RKO (cell line): ENCODE data around the gene GNAQ.

Source experiments
- DNase-seq: peaks from one replicate; pipeline ENCODE4 v3.0.0-alpha.2; 2016; ENCODE audit warnings: low spot score

GNAQ gene

GRCh38 chr9:78031893-78032729 lies 500 bp upstream of the GNAQ start:
- peak; percentile 88 for DNase-seq

DNA sequence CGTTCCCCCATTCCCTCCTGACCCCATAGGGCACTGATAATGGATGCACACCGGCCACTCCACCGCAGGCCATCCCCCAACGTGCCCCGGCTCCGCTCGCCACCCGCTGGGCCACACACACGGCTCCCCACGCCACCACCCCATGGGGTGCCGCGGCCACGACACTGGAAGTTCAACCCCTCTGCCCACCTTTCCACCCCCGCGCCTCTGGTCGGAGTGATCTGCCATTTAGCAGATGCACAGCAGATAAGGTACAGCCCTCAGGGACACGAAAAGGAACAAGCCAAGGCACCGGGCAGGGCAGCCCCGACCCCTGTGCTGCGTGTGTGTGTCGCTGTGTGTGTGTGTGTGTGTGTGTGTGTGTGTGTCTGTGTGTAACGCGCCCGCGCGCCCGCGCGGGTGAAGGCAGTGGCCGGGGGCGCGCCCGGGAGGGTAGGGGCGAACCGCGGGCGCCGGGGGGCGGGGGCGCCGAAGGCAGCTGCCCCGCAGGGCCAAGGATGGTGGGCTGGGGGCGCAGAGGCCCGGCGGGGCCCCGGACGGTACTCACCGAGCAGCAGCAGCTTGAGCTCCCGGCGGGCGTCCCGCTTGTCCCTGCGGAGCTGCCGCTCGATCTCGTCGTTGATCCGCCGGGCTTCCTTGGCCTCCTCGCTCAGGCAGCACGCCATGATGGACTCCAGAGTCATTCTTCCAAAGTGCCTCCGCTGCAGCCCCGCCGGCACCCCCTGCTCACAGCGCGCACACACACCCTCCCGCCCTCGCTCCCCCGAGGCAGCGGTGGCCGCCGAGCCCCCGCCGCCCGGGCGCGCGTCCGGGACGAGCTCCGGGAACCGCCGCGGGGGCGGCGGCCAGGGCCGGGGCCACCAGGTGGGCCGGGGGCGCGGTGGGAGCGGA lies 813 bp downstream of the GNAQ start:
- DNase-seq: peak; percentile 53

DNA sequence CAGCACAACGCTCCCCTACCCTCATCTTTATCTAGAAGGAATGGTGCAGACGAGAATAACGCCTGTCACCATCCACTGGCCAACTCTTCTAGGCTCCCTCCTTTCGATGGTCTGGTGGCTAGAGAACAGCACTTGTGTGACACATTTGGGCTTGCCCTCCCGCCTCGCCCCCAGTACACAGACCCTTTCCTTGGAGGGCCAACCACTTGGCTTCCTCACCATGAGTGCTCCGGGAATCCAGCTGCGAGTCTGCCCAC lies 1.4 kb downstream of the GNAQ start:
- DNase-seq: peak; percentile 48

GRCh38 chr9:78029551-78030295 lies 1.9 kb downstream of the GNAQ start:
- peak; percentile 30 for DNase-seq

DNA sequence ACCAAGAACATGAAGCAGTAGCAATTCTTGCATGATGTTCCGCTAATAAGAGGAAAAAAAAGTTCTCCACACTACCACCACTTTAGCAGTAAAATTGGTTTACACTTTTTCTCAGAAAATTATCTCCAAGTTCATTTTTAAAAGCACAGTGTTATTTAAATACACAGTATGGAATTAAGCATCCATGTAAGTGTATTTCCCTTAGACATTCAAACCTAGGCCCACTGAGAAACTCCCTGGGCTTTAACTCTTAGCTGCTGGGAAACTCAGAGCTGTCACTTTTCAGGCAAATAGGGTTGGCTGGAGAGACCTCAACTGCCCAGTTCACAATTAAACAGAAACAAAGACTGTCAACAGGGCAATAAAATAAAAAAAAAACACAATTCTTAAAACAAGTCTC lies 2.7 kb downstream of the GNAQ start:
- no peak for DNase-seq

DNA sequence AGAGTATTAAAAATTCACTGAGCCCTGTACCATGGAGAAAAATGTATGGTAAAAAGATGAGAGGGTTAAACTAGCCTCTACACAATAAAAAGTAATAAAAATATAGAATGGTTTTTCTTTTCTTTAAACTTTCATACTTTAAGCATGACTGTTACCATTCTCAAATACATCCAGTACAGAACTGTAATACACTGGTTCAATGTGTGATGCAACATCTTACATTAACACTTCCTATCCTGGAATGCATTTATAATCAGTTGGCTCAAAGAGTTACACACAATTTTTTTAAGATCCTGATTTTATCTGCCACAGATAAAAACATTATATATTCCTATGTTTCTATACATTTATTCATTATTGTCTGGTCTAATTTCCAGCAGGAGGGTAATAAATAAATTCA lies 4.7 kb downstream of the GNAQ start:
- DNase-seq: no peak

DNA sequence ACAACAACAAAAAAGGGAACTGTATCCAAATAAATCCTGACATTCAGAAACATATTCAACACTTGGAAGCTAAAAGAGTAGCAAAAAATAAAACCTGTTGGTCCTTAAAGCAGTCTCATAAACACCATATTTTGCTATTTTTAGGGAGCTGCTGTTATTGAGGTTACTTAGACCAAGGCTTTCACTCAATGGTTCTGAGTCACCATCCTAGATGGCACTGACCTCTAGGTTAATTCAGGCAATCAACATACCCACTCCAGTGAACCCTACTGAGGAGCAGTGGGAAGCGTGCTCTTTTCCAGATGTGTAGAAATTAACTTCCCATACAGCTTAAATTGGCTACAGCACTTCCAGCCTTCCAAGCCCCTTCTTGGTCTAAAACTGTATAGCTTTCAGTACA lies 5.2 kb downstream of the GNAQ start:
- no peak for DNase-seq

- DNase-seq: no peak
Measured at GRCh38 chr9:78025186-78025585, 6.4 kb downstream of the GNAQ start.

GRCh38 chr9:78023003-78023741 lies 8.4 kb downstream of the GNAQ start:
- no peak for DNase-seq

DNA sequence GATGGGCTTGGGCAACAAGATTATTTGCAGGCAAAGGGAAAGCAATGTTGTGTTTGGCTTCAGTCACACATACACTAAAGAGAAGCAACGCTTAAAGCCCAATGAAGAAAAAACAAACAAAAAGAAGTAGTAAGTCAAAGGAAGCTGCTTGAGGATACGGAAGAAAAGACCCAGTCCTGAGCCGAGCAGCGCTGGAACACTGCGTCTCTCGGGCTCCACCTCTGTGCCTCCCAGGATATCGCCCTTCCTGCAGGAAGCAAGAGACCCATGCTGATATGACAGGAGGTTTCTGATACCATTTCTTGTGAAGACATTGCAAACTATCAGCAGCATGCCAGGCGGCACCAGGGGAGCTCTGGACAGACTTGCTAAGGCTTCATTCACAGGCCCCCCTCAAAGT lies 9.9 kb downstream of the GNAQ start:
- no peak for DNase-seq

- DNase-seq: no peak
Measured at GRCh38 chr9:78017190-78017693, 14.4 kb downstream of the GNAQ start.

DNA sequence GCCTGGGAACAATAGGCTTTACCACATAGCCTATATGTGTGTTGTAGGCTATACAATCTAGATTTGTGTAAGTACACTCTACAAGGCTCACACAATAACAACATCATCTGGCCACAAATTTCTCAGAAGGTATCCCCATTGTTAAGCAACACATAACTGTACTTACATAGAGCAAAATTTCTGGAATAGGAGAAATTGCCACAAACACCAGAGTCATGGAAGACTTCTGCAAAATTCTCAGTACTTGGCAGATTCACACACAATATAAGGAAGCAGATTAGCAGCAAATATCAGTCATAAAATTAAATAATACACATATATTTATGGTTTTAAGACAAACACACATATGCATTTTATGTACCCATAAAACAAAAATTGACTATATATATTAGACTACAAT lies 16.4 kb downstream of the GNAQ start:
- no peak for DNase-seq

DNA sequence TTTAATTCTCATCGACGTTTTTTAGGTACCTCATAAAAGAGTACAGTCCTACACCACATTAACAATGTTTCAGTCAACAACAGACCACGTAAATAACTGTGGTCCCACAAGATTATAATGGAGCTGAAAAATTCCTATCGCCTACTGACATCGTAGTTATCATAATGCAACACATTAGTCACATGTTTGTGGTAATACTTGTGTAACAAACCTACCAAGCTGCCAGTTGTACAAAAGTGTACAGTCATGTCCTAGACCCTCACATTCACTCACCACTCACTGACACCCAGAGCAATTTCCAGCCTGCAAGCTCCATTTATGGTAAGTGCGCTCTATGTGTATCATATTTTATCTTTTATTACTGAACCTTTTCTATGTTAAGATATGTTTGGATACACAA lies 16.8 kb downstream of the GNAQ start:
- DNase-seq: no peak

DNA sequence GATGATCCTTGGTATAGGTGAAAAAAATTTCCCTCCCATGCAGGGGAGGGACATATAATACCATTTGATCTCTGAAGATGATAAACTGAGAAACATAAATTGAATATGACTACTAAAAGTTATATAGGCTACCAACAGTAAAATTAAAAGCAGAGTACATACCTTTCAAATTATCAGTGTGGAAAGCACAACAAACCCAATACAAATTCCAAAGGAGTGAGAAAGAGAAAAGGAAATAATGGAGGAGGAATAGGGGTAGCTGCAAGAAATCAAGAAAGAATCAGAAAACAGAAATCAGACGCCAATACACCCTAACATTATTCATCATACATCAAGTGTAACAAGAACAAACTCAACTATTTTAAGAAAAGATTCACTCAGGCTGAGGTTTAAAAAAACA lies 17.7 kb downstream of the GNAQ start:
- no peak for DNase-seq

- DNase-seq: no peak
Measured at GRCh38 chr9:78011049-78011448, 20.6 kb downstream of the GNAQ start.

- no peak for DNase-seq
Measured at GRCh38 chr9:78010445-78010844, 21.2 kb downstream of the GNAQ start.

DNA sequence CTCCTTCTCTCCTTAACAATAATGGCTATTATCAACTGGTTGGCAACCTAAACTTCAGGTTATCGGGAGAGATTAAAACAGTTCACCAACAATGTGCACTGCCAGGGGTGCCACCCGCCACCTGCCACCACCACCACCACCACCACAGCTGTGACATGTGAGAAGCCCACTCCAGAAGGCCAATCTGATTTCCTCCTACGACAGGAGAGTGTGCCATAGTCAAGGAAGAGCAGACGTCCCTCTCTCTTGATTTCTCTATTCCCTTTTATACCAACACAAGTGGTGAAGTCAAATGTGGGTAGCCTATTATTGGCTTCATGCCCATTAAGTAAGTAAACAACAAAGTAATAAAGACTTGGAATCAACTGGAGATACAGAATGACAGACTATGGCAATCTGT lies 22.4 kb downstream of the GNAQ start:
- DNase-seq: no peak

- DNase-seq: no peak
Measured at GRCh38 chr9:78006734-78007133, 24.9 kb downstream of the GNAQ start.

GRCh38 chr9:78005231-78006002 lies 26.2 kb downstream of the GNAQ start:
- DNase-seq: no peak

DNA sequence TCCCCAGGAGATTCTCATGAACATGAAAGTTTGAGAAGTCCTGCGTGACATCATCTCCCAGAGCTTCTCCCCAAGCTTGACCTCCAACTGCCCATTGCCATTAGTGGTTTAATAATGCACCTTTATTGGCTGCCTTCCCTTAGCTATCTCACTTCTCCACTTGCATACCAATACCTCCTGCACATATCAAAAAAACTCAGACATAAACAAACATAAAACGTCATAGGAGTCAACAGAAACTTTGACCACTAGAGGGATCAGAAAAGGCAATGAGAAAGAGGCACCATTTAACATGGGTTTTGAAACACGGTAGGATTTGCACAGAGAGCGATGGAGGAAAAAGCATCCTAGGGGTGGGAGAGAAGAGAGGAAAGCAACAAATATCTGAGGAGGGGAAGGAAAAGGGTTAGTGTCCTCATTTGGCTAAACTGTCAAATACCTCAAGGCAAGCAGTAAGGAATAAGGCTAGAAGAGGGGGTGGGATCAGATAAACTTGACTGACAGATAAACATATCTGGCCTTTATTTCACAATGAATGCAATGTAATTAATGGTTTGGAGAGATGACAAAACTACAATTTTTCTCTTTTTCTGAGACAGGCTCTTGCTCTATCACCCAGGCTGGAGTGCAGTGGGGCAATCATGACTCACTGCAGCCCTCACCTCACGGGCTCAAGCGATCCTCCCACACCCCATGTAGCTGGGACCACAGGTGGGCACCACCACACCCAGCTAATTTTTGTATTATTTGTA lies 27.0 kb downstream of the GNAQ start:
- peak; percentile 34 for DNase-seq
